GM18870 (cell line): ENCODE measurements around the gene ZNF565.
A peak's percentile ranks its signal among the peaks of the same experiment; 100 is the strongest.
"Not testable (repeated sequence)": the region's sequence is repeated elsewhere in the genome, so short reads cannot be mapped to it uniquely, and the experiment has no call there.

Experiments used
- ATAC-seq: cut with Tn5 transposase; IDR thresholded peaks from one replicate; pipeline ENCODE4 v1.9.1; 2021; ENCODE audit warnings: moderate library complexity; ENCODE audit not compliant: unreplicated experiment

ZNF565 gene

GRCh38 chr19:36214386-36215275, at the start of gene ZNF565, which contains the start of gene ZNF146:
Gene ZNF565, minus strand, starts transcription at chr19:36214665. Its CDS starts 12,680 bp downstream, at chr19:36201985.
Gene ZNF146, plus strand, starts transcription at chr19:36215106. Its CDS starts 21,335 bp downstream, at chr19:36236441.
- ATAC-seq: peak; percentile 79

GRCh38 chr19:36259211-36259610, 44.7 kb upstream of the ZNF565 start:
- ATAC-seq: no peak

DNA sequence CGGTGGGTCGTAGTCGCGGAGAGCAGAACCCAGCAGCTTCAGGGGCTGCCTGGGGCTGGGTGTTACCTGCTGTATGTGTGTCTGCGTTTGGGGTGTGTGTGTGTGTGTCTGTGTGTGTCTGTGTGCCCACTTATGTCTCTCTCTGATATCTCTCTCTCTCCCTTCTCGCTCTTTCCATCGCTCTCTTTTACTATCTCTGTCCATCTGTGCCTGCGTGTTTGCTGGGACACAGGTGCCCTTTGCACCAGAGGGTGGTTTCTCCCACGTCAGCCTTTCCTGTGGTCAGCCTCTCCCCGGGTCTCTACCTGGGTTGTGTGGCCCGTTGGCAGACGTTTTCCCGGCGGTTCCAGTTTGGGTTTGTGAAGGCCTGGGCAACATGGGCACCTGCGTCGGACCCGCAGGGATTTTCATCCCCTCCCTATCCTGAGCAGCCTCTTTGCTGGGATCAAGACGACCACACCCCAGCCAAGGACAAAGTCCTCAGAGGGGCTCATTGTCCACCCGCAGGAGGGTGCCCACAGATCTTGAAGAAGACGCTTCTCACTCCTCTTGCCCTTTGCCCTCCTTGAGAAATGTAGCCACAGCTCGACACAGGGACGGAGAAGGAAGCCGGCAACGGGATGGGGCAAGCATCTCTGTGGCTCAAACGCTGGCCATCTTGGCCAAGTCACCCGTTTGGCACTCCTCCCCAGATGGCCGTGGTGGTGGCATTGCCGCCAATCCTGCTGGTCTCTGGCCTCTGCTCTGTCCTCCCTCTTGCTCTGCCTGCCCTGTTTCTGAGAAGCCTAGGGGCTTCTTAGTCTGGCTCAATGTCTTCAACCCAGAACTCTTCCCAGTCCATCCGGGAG, 43.8 kb upstream of the ZNF565 start:
- ATAC-seq: no peak

GRCh38 chr19:36257520-36257876, 43.0 kb upstream of the ZNF565 start:
- no peak for ATAC-seq

GRCh38 chr19:36256853-36257519, 42.5 kb upstream of the ZNF565 start:
- no peak for ATAC-seq

DNA sequence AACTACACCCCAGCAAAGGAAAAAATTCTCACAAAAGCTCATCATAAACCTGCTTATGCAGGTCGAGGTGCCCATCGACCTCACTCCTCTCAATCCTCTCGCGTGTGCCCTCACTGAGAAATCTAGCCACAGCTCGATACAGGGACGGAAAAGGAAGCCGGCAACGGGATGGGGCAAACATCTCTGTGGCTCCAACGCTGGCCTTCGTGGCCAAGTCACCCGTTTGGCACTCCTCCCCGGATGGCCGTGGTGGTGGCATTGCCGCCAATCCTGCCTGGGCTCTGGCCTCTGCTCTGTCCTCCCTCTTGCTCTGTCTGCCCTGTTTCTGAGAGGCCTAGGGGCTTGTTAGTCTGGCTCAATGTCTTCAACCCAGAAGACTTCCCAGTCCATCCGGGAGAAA, 41.6 kb upstream of the ZNF565 start:
- ATAC-seq: no peak

GRCh38 chr19:36255316-36255715, 40.9 kb upstream of the ZNF565 start:
- no peak for ATAC-seq

DNA sequence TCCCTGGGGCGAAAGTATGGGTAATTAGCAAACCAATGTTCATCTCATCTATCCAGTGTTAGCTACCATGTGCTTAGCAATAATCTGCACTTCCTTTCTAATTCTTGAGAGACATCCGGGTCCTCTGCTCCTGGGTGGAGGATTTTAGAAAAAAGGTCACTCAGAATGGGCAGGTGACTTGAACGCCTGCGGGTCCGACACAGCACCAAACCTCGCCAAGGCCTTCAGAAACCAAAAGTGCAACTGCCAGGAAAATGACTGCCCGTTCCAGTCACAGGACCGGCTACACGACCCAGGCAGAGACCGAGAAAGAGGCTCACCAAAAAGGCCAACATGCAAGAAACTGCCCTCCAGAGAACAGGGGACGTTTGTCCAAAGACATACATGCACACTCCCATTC, 40.4 kb upstream of the ZNF565 start:
- no peak for ATAC-seq

GRCh38 chr19:36252047-36252446, 37.6 kb upstream of the ZNF565 start:
- ATAC-seq: no peak

DNA sequence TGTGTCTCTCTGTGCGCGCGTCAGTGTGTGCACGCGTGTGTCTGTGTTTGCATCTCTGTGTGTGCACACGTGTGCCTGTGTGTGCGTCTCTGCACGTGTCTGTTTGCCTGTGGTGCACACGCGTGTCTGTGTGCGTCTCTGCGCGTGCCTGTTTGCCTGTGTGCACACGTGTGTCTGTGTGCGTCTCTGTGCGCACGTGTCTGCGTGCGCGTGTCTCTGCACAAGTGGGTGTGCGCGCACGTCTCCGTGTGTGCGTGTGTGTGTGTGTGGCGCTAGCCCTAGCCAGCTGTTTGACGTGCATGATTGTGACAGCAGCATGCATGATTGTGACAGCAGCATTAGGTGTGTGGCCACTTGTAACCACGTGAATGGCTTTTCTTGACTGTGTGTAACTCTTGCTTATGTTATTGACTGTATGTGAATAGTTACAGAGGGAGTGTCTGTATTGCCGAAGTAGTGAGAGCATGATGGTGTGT, 31.6 kb upstream of the ZNF565 start:
- no peak for ATAC-seq

DNA sequence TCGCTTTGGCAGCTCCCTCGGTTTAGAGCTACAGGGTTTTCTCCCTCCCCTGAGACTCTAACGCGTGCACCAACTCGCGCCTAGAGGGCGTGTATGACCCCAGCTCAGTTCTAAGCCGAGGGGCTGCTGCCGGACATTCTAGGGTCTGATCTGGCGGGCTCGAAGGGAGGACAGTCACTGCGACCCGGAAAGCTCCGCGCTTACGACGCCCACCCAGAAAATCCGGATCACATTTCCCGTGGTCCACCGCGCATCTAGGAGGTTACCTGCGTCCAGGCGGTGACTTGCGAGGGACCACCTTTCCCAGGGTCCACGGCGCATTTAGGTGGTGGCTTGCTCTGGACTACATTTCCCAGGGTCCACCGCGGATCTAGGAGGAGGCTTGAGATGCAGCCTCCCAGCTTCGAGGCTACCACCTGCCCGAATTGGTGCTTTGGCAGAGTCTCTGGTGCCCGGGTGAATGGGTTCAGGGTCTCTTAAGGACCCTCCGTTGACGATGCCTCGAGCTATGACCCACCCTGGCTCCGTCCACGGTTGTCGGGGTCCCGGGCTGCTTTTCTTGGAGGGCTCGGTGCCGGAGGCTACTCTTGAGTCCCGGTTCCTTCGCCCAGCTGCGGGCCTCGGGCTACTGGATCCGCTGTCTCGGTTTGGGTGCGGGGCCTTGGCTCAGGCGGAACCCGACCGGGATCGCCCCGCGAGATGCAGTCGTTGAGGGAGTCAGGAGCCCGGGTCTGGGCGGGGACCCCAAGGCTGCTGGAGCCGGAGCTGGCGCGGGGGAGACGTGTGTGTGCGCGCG, 30.9 kb upstream of the ZNF565 start:
- ATAC-seq: no peak

- no peak for ATAC-seq
Measured at GRCh38 chr19:36244066-36244465, 29.6 kb upstream of the ZNF565 start.

DNA sequence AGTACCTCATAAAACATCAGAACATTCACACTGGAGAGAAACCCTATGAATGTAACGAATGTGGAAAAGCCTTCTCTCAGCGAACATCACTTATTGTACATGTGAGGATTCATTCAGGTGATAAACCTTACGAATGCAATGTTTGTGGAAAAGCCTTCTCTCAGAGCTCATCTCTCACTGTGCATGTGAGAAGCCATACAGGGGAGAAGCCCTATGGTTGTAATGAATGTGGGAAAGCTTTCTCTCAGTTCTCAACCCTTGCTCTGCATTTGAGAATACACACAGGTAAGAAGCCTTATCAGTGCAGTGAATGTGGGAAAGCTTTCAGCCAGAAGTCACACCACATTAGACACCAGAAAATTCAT, 22.5 kb upstream of the ZNF565 start:
- no peak for ATAC-seq

DNA sequence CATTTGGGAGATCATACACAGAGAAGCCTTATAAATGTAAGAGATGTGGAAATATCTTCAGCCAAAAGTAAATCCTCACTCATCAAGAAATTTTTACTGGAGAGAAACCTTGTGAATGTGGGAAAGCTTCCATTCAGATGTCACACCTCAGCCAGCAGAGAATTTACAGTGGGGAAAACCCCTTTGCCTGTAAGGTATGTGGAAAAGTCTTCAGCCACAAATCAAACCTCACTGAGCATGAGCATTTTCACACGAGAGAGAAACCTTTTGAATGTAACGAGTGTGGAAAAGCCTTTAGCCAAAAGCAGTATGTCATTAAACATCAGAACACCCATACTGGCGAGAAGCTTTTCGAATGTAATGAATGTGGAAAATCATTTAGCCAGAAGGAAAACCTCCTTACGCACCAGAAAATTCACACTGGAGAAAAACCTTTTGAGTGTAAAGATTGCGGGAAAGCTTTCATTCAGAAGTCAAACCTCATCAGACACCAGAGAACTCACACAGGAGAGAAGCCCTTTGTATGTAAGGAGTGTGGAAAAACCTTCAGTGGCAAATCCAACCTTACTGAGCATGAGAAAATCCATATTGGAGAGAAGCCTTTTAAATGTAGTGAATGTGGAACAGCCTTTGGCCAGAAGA, 22.0 kb upstream of the ZNF565 start:
- no peak for ATAC-seq

DNA sequence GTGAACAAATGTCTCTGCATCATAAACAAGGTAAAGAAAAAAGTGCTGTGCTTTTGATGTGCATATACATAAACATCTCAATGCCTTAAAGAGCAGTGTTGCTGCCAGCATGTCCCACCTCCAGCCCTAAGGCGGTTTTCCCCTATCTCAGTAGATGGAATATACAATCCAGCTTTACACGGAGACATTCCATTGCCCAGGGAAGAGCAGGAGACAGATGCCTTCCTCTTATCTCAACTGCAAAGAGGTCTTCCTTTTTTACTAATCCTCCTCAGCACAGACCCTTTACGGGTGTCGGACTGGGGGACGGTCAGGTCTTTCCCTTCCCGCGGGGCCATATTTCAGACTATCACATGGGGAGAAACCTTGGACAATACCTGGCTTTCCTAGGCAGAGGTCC, 19.2 kb upstream of the ZNF565 start:
- not testable (repeated sequence) for ATAC-seq

DNA sequence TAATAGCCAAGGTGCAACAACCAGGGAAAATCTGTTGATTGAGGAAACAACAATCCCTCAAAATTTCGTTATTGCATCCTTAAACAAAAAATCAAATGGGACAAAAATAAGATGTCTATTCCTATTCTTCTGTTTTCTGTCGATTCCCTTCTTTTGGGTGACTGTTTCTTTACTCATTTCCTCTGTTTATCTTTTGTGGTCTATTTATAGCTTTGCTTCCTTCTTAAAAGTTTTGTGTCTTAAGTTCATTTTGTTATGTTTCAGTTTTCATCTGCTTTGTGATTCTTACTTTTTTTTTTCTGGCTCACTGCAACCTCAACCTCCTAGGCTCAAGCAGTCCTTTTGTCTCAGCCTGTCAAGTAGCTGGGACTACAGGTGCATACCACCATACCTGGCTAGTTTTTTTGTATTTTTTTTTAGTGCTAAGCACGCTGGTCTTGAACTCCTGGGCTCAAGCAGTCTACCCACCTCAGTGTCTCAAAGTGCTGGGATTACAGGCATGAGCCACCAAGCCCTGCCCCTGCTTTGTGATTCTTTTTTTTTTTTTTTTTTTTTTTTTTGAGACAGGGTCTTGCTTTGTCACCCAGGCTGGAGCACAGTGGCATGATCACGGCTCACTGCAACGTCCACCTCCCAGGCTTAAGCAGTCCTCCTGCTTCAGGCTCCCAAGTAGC, 10.9 kb upstream of the ZNF565 start:
- no peak for ATAC-seq

- ATAC-seq: no peak
Measured at GRCh38 chr19:36222503-36222902, 8.0 kb upstream of the ZNF565 start.

DNA sequence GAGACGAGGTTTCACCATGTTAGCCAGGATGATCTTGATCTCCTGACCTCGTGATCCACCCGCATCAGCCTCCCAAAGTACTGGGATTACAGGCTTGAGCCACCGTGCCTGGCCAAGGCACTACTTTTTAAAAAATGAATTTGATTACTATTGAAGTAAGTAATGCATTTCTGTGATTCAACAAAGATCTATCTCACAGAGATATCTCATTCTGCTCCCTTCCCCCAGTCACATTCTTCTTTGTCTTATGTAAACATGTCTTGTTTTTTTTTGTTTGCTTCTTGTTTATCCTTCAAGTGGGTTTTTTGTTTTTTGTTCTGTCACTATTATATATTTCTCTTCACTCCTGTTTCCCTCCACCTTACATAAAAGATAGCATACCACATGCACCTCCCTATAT, 7.0 kb upstream of the ZNF565 start:
- no peak for ATAC-seq
